Activated CD4-positive, alpha-beta T cell treated with anti-CD3 and anti-CD28 coated beads, Interleukin-2, amount 50 U/mL, for 1 hour (primary cell): ENCODE results near the gene TRPM3.

Experiments used
- DNase-seq: peaks from one replicate; pipeline ENCODE4 v3.0.0-alpha.2; 2020

TRPM3 gene

GRCh38 chr9:70880535-70880934 is 240.9 kb downstream of the TRPM3 start:
- no peak for DNase-seq

- no peak for DNase-seq
Measured at GRCh38 chr9:70878576-70878975, 242.8 kb downstream of the TRPM3 start.

- no peak for DNase-seq
Measured at GRCh38 chr9:70874451-70874850, 247.0 kb downstream of the TRPM3 start.

GRCh38 chr9:70873506-70873905 is 247.9 kb downstream of the TRPM3 start:
- DNase-seq, result no peak

- DNase-seq, result no peak
Measured at GRCh38 chr9:70868661-70869652, 252.5 kb downstream of the TRPM3 start.

- no peak for DNase-seq
Measured at GRCh38 chr9:70868041-70868440, 253.4 kb downstream of the TRPM3 start.

GRCh38 chr9:70865471-70865870 is 255.9 kb downstream of the TRPM3 start:
- DNase-seq, result no peak

GRCh38 chr9:70861797-70862196 is 259.6 kb downstream of the TRPM3 start:
- DNase-seq, result no peak

GRCh38 chr9:70861376-70861775 is 260.0 kb downstream of the TRPM3 start:
- no peak for DNase-seq

- no peak for DNase-seq
Measured at GRCh38 chr9:70859694-70860093, 261.7 kb downstream of the TRPM3 start.

GRCh38 chr9:70856411-70856810 is 265.0 kb downstream of the TRPM3 start:
- no peak for DNase-seq

- no peak for DNase-seq
Measured at GRCh38 chr9:70852711-70853240, 268.6 kb downstream of the TRPM3 start.

GRCh38 chr9:70840266-70840665 is 281.2 kb downstream of the TRPM3 start:
- DNase-seq, result no peak

GRCh38 chr9:70835323-70835722 is 286.1 kb downstream of the TRPM3 start:
- no peak for DNase-seq

GRCh38 chr9:70832492-70832891 is 288.9 kb downstream of the TRPM3 start:
- DNase-seq, result no peak

GRCh38 chr9:70830618-70831017 is 290.8 kb downstream of the TRPM3 start:
- DNase-seq, result no peak

- DNase-seq, result no peak
Measured at GRCh38 chr9:70829591-70830265, 291.7 kb downstream of the TRPM3 start.

GRCh38 chr9:70826562-70826961 is 294.9 kb downstream of the TRPM3 start:
- no peak for DNase-seq

GRCh38 chr9:70823284-70823683 is 298.1 kb downstream of the TRPM3 start:
- no peak for DNase-seq

- DNase-seq, result no peak
Measured at GRCh38 chr9:70817311-70817710, 304.1 kb downstream of the TRPM3 start.

- DNase-seq, result no peak
Measured at GRCh38 chr9:70816891-70817290, 304.5 kb downstream of the TRPM3 start.

- DNase-seq, result no peak
Measured at GRCh38 chr9:70816316-70816715, 305.1 kb downstream of the TRPM3 start.

- DNase-seq, result no peak
Measured at GRCh38 chr9:70814597-70814996, 306.8 kb downstream of the TRPM3 start.

- no peak for DNase-seq
Measured at GRCh38 chr9:70813141-70813540, 308.3 kb downstream of the TRPM3 start.
